ENCODE measurements around the gene ATXN3L. TPM values are rescaled to one million over a fixed set of nuclear protein-coding genes. Genes with fewer than 3 reads are reported as not detected.

ATXN3L gene
- total RNA-seq, 4 donors from 2014 or later: not detected

- Histone ChIP-seq H3K4me3 (no peak overlapping the region), H3K27ac (no peak overlapping the region), H3K27me3 (no peaks in the 10 kb centered on the region), H3K4me1 (no peaks in the 10 kb centered on the region), H3K36me3 (no peaks in the 10 kb centered on the region), H3K9me3 (no peaks in the 10 kb centered on the region)
- DNase-seq (no peak), ATAC-seq (no peak)
- in situ Hi-C loops (cut with MboI; ENCODE audit: low sequenced_read_pairs in 4 of 4) (no loop called here), intact Hi-C loops (cut with DNase I; ENCODE audit: low total_unique reads) (no loop called here)
- no peak for TF ChIP-seq POLR2A (IDR thresholded peaks at IDR 0.05)
- TF ChIP-seq CTCF (IDR thresholded peaks at IDR 0.05 in 4 of 5, conservative IDR thresholded peaks at IDR 0.05 in 1 of 5): no peak
These were observed 19.8 kb upstream of the ATXN3L start for GRCh38 chrX:13339607-13340006.

GRCh38 chrX:13338996-13339515 is 19.2 kb upstream of the ATXN3L start:
- H3K36me3 ChIP-seq: no peaks in the 10 kb centered on the region
- no peaks in the 10 kb centered on the region for H3K4me1 ChIP-seq
- no peaks in the 10 kb centered on the region for H3K9me3 ChIP-seq
- no peak for DNase-seq
- intact Hi-C loops (cut with DNase I; ENCODE audit: low total_unique reads) (no loop called here), in situ Hi-C loops (cut with MboI; ENCODE audit: low sequenced_read_pairs in 4 of 4) (no loop called here)
- no peaks in the 10 kb centered on the region for H3K27me3 ChIP-seq
- TF ChIP-seq CTCF (IDR thresholded peaks at IDR 0.05 in 4 of 5, conservative IDR thresholded peaks at IDR 0.05 in 1 of 5) (no peak), POLR2A (IDR thresholded peaks at IDR 0.05) (no peak)
- H3K27ac ChIP-seq: no peak overlapping the region
- H3K4me3 ChIP-seq: no peak overlapping the region
- ATAC-seq: no peak

GRCh38 chrX:13334491-13334890 is 14.6 kb upstream of the ATXN3L start:
- Histone ChIP-seq H3K4me1 (no peaks in the 10 kb centered on the region), H3K27me3 (no peaks in the 10 kb centered on the region), H3K4me3 (no peak overlapping the region), H3K9me3 (no peaks in the 10 kb centered on the region), H3K36me3 (no peaks in the 10 kb centered on the region), H3K27ac (no peak overlapping the region)
- ATAC-seq (no peak), DNase-seq (no peak)
- in situ Hi-C loops (cut with MboI; ENCODE audit: low sequenced_read_pairs in 4 of 4): no loop called here
- intact Hi-C loops (cut with DNase I; ENCODE audit: low total_unique reads): no loop called here
- TF ChIP-seq POLR2A (IDR thresholded peaks at IDR 0.05): no peak
- no peak for TF ChIP-seq CTCF (IDR thresholded peaks at IDR 0.05 in 4 of 5, conservative IDR thresholded peaks at IDR 0.05 in 1 of 5)

GRCh38 chrX:13330446-13330845 is 10.6 kb upstream of the ATXN3L start:
- no peak for ATAC-seq
- H3K27me3 ChIP-seq: no peaks in the 10 kb centered on the region
- no peak for DNase-seq
- H3K4me3 ChIP-seq: no peak overlapping the region
- in situ Hi-C loops (cut with MboI; ENCODE audit: low sequenced_read_pairs in 4 of 4): no loop called here
- no peak for TF ChIP-seq CTCF (IDR thresholded peaks at IDR 0.05 in 4 of 5, conservative IDR thresholded peaks at IDR 0.05 in 1 of 5)
- no peak for TF ChIP-seq POLR2A (IDR thresholded peaks at IDR 0.05)
- intact Hi-C loops (cut with DNase I; ENCODE audit: low total_unique reads): no loop called here
- no peak overlapping the region for H3K27ac ChIP-seq
- H3K36me3 ChIP-seq: no peaks in the 10 kb centered on the region
- no peaks in the 10 kb centered on the region for H3K9me3 ChIP-seq
- H3K4me1 ChIP-seq: no peaks in the 10 kb centered on the region

- H3K36me3 ChIP-seq: no peaks in the 10 kb centered on the region
- ATAC-seq (no peak), DNase-seq (no peak)
- H3K9me3 ChIP-seq: no peaks in the 10 kb centered on the region
- no peaks in the 10 kb centered on the region for H3K27me3 ChIP-seq
- H3K27ac ChIP-seq: no peak overlapping the region
- H3K4me1 ChIP-seq: no peaks in the 10 kb centered on the region
- intact Hi-C loops (cut with DNase I; ENCODE audit: low total_unique reads) (no loop called here), in situ Hi-C loops (cut with MboI; ENCODE audit: low sequenced_read_pairs in 4 of 4) (no loop called here)
- no peak for TF ChIP-seq CTCF (IDR thresholded peaks at IDR 0.05 in 4 of 5, conservative IDR thresholded peaks at IDR 0.05 in 1 of 5)
- TF ChIP-seq POLR2A (IDR thresholded peaks at IDR 0.05): no peak
- no peak overlapping the region for H3K4me3 ChIP-seq
These were observed 7.8 kb upstream of the ATXN3L start for GRCh38 chrX:13327666-13328065.

Data from gastrocnemius medialis (tissue), 4 donors.